BE2C (cell line): ENCODE results near the gene ORMDL1.

Source experiments
- DNase-seq: peaks from one replicate; pipeline ENCODE4 v3.0.0-alpha.2; 2020
- H3K27me3 ChIP-seq: fragments of 250-450 bp; sonication (Bioruptor Pico); 2 replicates; pipeline ENCODE4 v1.5.1; 2020; ENCODE audit warnings: mild to moderate bottlenecking
- H3K36me3 ChIP-seq: fragments of 250-450 bp; sonication (Bioruptor Pico); 2 replicates; pipeline ENCODE4 v1.5.1; 2020; ENCODE audit warnings: mild to moderate bottlenecking
- H3K4me1 ChIP-seq: fragments of 250-450 bp; sonication (Bioruptor Pico); 2 replicates; pipeline ENCODE4 v1.5.1; 2020
- H3K4me3 ChIP-seq: 2 replicates; pipeline ENCODE4 v1.5.1; 2011; ENCODE audit warnings: low read depth, low read length
- H3K9me3 ChIP-seq: fragments of 250-450 bp; sonication (Bioruptor Pico); 2 replicates; pipeline ENCODE4 v1.5.1; 2020
- TF ChIP-seq, protein P1 (sequence below): IDR thresholded peaks from 2 replicates; pipeline ENCODE4 v1.5.1; 2012; ENCODE audit warnings: mild to moderate bottlenecking, low read depth, low read length

Gene ORMDL1

GRCh38 chr2:189821953-189822748, 38.0 kb upstream of the ORMDL1 start:
- peaks cover 4% of the 10 kb centered on the region for H3K36me3 ChIP-seq
- no peaks in the 10 kb centered on the region for H3K4me1 ChIP-seq
- no peak overlapping the region for H3K4me3 ChIP-seq
- H3K9me3 ChIP-seq = no peaks in the 10 kb centered on the region
- TF ChIP-seq, protein P1, sequence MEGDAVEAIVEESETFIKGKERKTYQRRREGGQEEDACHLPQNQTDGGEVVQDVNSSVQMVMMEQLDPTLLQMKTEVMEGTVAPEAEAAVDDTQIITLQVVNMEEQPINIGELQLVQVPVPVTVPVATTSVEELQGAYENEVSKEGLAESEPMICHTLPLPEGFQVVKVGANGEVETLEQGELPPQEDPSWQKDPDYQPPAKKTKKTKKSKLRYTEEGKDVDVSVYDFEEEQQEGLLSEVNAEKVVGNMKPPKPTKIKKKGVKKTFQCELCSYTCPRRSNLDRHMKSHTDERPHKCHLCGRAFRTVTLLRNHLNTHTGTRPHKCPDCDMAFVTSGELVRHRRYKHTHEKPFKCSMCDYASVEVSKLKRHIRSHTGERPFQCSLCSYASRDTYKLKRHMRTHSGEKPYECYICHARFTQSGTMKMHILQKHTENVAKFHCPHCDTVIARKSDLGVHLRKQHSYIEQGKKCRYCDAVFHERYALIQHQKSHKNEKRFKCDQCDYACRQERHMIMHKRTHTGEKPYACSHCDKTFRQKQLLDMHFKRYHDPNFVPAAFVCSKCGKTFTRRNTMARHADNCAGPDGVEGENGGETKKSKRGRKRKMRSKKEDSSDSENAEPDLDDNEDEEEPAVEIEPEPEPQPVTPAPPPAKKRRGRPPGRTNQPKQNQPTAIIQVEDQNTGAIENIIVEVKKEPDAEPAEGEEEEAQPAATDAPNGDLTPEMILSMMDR = no peak
- no peak for DNase-seq
- no peaks in the 10 kb centered on the region for H3K27me3 ChIP-seq

DNA sequence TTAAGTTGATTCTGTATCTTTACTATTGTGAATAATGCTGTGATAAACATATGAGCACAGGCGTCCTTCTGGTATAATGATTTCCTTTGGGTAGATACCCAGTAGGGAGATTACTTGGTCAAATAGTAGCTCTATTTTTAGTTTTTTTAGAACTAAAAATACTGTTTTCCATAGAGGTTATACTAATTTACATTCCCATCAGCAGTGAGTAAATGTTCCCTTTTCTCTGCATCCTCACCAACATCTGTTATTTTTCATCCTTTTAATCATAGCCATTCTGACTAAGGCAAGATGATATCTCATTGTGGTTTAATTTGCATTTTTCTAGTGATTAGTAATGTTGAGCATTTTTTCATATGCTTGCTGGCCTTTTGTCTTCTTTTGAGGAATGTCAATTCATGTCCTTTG, 35.2 kb upstream of the ORMDL1 start:
- Histone ChIP-seq H3K27me3 (no peaks in the 10 kb centered on the region), H3K9me3 (no peaks in the 10 kb centered on the region), H3K36me3 (peaks cover 4% of the 10 kb centered on the region), H3K4me1 (no peaks in the 10 kb centered on the region), H3K4me3 (no peak overlapping the region)
- DNase-seq = no peak
- TF ChIP-seq, protein P1 = no peak

DNA sequence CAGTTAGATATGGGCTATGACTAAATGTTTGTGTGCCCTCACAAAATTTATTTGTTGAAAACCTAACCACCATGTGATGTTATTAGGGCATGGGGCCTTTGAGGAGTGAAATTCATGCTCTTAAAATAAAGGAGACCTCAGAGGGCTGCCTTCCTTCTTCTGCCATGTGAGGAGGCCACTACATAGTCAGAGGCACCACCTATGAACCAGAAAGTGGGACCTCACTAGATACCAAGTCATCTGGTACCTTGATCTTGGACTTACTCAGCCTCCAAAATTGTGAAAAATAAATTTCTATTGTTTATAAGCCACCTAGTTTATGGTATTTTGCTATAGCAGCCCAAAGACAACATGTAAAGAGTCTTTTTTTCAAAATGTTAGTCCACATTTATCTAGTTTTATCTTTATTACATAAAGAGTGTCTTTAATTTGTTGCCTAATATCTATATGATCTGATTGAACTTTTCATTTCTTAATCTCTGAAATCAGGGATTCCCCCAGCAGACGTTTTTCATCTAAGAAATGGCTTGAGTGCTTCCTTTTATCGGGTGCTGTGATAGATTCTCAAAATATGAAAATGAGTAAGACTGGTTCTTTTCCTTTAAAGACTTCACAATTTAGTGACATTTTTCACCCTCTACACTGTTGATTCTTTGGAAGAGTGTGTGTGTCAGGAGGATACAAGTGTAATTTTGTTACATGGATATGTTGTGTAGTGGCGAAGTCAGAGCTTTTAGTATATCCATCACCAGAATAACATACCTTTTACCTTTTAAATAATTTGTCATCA, 34.3 kb upstream of the ORMDL1 start:
- Histone ChIP-seq H3K27me3 (no peaks in the 10 kb centered on the region), H3K4me1 (no peaks in the 10 kb centered on the region), H3K9me3 (no peaks in the 10 kb centered on the region), H3K4me3 (no peak overlapping the region), H3K36me3 (peaks cover 7% of the 10 kb centered on the region)
- no peak for DNase-seq
- TF ChIP-seq, protein P1 = no peak

- H3K27me3 ChIP-seq = no peaks in the 10 kb centered on the region
- no peaks in the 10 kb centered on the region for H3K4me1 ChIP-seq
- H3K9me3 ChIP-seq = no peaks in the 10 kb centered on the region
- TF ChIP-seq, protein P1 = no peak
- H3K4me3 ChIP-seq = no peak overlapping the region
- DNase-seq = no peak
- H3K36me3 ChIP-seq = peaks cover 17% of the 10 kb centered on the region
Observed at GRCh38 chr2:189803431-189803830, 19.3 kb upstream of the ORMDL1 start.

- no peaks in the 10 kb centered on the region for H3K27me3 ChIP-seq
- H3K4me3 ChIP-seq = no peak overlapping the region
- H3K36me3 ChIP-seq = peaks cover 23% of the 10 kb centered on the region
- no peaks in the 10 kb centered on the region for H3K9me3 ChIP-seq
- no peaks in the 10 kb centered on the region for H3K4me1 ChIP-seq
- no peak for DNase-seq
- TF ChIP-seq, protein P1 = no peak
Observed at GRCh38 chr2:189802396-189802912, 18.3 kb upstream of the ORMDL1 start.

GRCh38 chr2:189799531-189799930, 15.4 kb upstream of the ORMDL1 start:
- peaks cover 36% of the 10 kb centered on the region for H3K36me3 ChIP-seq
- TF ChIP-seq, protein P1 = no peak
- DNase-seq = no peak

More at GRCh38 chr2:189799531-189799930, 15.4 kb upstream of the ORMDL1 start:
- H3K4me1 ChIP-seq = no peaks in the 10 kb centered on the region
- no peak overlapping the region for H3K4me3 ChIP-seq
- H3K9me3 ChIP-seq = no peaks in the 10 kb centered on the region
- H3K27me3 ChIP-seq = no peaks in the 10 kb centered on the region
